GM19372 (cell line): ENCODE measurements around the gene ASCL3.
"Not testable (repeated sequence)": the region's sequence is repeated elsewhere in the genome, so short reads cannot be mapped to it uniquely, and the experiment has no call there.

Experiments
- ATAC-seq: cut with Tn5 transposase; IDR thresholded peaks from one replicate; pipeline ENCODE4 v1.9.1; 2021; ENCODE audit warnings: mild to moderate bottlenecking, low read depth, moderate library complexity; ENCODE audit not compliant: unreplicated experiment

ASCL3 gene

DNA sequence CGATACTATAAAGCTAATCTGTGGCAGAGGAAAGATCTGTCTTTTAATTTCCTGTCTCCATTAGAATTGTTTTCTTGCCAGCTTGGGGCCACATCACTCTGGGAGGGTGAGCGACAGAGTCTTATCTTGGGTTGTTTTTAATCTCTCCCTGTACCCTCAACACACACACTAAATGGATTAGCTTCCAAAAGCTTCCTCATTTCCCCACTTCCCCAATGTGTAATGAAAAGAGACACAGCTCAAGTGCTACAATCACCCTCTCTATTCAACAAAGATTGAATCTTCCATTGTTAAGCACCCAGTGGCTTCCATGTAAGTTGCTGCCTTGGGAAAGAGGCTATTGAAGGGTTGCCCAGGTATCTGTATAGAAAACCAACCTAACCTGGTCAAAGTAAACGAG is 6.1 kb upstream of the ASCL3 start:
- no peak for ATAC-seq

- ATAC-seq: no peak
Observed at GRCh38 chr11:8947230-8947943, 4.6 kb upstream of the ASCL3 start.

- ATAC-seq: no peak
Observed at GRCh38 chr11:8941341-8942103, 1.3 kb downstream of the ASCL3 start.

- no peak for ATAC-seq
Observed at GRCh38 chr11:8937659-8938058, 5.2 kb downstream of the ASCL3 start.

DNA sequence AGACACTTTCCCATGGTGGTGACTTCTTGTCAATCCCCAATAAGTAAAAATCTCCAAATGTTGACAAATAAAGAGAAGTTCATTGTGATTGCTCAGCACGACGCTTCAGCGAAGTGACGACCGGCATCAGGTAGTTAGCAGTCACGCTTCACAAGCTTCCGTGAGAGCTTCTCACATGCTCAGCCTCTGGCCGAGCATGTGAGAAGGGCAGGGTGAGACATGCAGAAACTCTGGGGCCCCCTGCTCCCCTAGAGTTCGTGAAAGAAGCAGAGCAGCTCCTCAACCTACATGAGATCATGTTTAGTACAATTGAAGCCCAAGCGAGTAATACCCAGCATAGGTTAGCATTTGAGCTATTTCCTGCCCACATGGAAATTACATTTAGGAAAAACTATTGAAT is 5.7 kb downstream of the ASCL3 start:
- no peak for ATAC-seq

- ATAC-seq: not testable (repeated sequence)
Observed at GRCh38 chr11:8935789-8936188, 7.0 kb downstream of the ASCL3 start.

DNA sequence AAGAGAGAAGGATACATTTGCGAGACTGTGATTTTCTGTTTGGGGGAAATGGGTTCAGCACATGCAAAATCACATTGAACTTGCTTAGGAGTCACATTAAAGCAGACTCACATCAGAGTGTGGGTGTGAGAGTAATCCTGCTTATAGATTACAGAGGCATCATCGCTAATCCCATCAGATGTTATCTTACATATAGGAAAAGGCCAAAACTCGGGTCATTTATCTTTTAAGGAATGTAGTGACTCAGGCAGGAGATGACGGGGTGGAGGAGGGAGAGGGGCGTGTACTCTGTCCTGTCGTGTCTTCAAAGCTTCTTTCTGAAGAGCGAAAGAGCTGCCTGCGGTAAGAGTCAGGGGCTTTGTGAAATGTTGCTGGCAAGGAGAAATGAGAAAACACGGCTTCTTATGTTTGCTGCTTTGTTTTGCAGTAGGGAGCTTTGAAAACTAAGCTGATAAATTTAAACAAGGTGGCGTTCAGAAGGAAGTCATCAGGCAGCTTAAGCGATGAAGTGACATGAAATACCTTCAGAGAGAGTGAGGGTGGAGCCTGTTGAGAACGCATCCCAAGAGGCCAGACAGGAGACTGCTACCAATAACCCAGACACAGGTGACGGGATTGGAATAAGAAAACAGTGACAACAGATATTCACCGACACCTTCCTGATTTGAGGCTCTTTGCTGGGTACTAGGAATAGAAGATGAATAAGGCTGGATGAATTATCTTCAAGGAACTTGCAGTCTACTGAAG is 7.9 kb downstream of the ASCL3 start:
- ATAC-seq: no peak

GRCh38 chr11:8933931-8934330 is 8.9 kb downstream of the ASCL3 start:
- ATAC-seq: no peak

DNA sequence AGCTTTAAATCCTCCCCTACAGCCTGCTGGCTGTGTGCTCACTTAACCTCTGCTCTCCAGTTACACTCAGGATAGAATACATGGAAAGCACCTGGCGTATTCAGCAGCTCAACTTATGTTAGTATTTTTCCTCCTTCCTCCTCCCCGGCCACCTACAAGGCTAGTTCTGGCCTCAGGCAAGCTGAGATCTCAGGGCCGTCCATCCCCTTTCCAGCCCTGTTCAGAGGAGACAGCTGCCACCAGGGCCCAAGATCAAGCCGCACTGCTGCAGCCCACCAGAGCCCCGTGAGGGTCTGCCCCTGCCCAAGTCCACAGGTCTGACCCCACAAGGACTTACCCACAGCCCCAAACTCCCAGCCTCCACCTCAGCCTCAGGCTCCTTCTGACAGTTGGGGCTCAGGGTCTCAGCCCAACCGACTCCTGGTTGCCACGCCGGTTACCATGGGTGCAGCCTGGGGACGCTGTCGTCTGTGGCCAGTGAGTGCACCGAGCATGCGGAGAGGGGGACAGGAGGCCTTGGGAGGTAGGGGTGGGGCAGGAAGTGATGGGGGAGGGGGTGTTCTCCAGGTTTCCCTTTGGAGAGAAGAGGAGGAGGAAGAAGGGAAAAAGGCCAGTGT is 10.1 kb downstream of the ASCL3 start, which contains the start of gene C11orf16:
Gene C11orf16 (minus strand): TSS at position 384 of the 617 bp plus-strand sequence. CDS start 639 bp downstream, outside the sequence.
- no peak for ATAC-seq

DNA sequence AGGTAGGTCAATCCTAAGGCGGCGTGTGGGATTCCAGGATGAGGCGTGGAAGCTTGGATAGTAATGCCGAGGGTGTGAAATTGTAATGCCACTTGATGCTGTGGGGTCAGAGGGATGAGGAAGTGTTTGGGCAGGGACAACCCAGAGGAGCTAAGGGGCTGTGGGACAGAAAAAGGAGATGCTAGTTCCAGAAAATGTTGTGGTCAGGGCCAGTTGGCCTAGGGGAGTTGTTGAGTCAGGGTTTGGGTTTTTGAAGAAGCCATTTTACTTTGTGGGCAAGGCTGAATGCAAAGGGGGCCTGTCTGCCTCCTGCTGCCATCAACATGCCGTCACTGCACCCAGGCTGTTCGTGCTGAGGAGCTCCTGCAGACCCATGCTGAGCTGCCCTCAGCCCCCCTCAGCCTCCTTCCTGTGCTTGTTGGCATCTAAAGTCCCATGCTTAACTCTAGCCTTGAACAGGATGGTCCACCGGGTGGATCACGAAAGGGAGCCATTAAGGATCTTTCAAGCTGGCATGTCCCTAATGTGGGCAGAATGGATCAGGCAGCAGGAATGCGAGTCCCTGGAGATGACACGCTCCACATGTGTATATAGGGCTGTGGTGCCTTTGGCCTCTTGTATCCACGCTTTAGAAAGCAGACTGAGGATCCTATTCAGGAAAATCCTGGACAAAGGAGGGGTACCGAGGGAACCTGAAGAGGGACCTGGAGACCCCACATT is 12.2 kb downstream of the ASCL3 start:
- no peak for ATAC-seq

DNA sequence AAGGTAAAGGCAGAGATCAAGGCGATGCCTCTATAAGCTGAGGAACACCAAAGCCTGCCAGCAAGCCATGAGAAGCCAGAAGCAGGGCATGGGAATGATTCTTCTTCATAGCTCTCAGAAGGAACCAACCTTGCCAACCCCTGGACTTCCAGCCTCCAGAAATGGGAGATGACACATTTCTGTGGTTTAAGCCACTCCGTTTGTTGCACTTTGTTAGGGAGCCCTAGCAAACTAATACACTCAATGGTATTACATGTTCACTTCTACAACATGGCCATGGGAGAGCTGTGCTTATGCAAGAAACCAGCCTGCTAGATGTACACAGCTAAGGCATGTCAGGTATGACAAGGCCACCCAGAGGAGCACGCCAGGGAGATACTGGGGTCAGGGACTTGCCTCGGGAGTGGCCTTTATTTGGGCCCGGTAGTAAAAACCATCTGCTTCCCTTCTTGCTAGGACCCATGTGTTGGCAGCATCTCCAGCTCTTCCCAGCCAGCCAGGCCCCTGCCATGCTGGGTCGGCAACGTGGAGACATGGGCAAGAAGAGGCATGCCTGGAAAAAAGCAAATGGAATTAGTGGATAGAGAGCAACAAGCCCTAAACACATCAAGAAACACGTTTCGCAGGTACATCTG is 13.7 kb downstream of the ASCL3 start:
- no peak for ATAC-seq

DNA sequence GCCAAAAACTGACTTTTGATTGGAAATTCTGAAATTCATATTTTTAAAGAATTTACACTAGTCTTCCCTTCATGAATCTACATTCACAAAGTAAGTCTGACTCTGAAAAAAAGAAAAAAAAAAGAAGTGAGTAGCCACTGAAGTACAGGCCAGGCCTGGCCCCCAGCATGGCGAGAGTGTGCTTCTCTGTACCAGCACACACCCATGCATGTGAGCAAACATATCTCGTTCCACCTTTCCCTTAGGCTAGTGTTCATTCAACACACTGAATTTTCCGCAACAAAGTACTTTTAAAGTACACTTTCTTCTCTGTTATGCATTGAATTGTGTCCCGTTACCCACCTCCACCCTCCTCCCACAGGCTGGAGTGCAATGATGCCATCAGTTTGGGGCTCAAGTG is 14.6 kb downstream of the ASCL3 start:
- ATAC-seq: no peak

GRCh38 chr11:8927233-8927632 is 15.6 kb downstream of the ASCL3 start:
- ATAC-seq: no peak

GRCh38 chr11:8926236-8926635 is 16.6 kb downstream of the ASCL3 start:
- ATAC-seq: no peak

GRCh38 chr11:8925711-8926110 is 17.1 kb downstream of the ASCL3 start:
- no peak for ATAC-seq

DNA sequence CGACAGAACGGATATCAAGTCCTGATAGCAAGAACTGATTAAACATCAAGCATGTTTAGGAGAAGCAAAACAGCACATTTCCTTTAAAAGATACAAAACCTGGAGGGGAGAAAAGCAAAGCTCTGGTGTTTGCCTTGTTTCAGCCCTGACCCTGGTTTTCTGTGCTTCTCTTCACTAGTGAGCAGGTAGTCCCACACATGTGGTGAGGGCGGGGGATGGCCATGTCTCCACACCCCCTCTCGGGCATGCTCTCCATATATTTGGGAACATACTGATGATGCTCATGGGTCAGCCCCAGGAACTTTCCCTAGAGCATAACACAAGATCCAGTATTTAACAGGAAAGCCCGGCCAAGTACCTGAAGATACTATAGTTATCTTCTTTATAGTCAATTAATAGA is 20.1 kb downstream of the ASCL3 start:
- ATAC-seq: no peak

- no peak for ATAC-seq
Observed at GRCh38 chr11:8917157-8917825, 25.5 kb downstream of the ASCL3 start.

GRCh38 chr11:8914661-8915018 is 28.2 kb downstream of the ASCL3 start:
- no peak for ATAC-seq

DNA sequence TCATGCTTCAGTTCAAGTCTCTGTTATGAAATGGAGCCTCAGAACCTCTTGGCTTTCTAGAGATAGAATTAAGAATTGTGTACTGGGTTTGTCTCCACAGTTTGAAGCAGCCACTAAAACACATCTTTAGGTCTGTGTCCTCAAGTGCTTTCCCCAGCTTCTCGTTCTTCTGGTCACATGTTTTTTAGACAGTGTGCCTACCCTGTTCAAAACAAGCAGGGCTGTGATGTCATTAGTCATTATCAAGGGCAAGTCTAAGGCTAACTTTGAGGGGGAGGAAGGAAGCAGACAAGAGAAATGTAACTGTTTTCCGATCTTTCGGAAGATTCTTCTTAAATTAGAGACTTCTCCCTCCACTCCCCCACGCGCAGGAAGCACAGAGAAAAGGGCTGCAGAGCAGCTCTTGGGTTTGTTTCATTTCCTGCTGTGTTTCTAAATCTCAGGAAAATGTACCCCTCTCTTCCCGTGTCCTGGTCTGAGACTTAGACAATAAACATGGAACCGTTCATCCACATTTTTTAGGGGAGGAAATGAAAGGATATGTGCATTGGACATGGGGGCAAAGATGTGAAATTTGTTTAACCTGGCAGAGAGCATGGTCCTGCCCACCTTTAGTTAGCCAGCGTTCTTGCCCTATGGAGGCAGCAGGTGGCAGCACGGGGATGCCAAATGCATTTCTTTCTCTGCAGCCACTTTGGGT is 28.7 kb downstream of the ASCL3 start:
- ATAC-seq: no peak
